NCI-H748 (cell line): ENCODE results near the gene ATAD3B.
A peak's percentile ranks its signal among the peaks of the same experiment; 100 is the strongest.
"Not testable (repeated sequence)": the region's sequence is repeated elsewhere in the genome, so short reads cannot be mapped to it uniquely, and the experiment has no call there.

Source experiments
- DNase-seq: peaks from one replicate; lab custom pipeline; 2025; ENCODE audit not compliant: unreplicated experiment; lab: John Stamatoyannopoulos, UW

The ATAD3B gene

GRCh38 chr1:1477206-1477605 is 5.6 kb downstream of the ATAD3B start:
- no peak for DNase-seq

DNA sequence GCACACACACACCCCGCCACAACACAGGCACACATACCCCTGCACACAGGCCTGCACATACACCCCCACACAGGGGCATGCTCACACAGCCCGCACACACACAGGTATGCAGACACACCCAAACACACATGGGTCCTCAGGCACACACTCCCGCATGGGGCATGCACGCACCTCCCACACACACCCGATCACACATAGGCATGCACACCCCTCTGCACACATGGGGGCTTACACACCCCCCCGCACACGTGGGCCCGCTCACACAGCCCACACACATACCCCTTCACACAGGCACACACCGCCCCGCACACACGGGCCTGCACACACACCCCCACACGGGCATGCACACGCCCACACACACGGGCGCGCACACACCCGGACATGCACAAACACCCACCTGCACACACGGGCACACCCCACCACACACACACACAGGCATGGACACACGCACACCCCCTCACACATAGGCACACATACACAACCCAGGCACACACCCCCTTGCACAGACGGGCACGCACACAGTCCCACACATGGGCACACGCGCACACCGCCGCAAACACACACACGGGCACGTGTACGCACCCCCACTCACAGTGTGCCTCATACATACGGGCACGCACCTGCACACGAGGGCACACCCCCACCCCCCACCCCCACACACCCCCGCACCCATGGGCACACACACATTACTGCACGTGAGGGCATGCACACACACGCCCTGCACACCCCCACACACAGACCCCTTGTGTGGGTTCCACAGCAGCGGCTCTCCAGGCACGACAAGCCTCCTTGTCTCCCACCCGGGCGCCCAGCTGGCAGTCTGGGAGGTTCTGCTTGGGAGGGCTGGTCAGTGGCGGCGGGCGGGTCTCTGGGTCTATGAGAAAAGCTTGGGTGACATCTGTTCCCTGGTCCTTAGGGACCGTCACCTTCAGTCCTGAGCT is 8.3 kb downstream of the ATAD3B start:
- no peak for DNase-seq

DNA sequence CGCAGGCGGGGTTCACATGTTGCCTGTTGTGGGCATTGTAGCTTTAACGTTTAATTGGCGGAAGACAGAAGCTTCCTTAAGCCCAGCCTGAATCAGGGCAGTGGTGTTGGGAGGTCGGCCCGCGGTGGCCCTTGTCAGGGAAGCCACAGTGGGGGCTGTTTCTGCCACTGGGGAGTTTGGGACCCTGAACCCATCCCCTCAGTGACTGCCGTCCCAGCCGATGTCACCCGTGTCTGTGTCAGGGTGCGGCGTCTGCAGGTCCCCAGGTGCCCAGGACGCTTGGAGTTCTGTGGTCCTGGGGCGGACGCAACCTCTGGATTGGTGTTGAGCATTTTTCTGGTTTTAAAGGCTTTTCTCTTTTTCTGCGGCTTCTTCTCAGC is 8.9 kb downstream of the ATAD3B start:
- not testable (repeated sequence) for DNase-seq

GRCh38 chr1:1481811-1482210 is 10.2 kb downstream of the ATAD3B start:
- DNase-seq = not testable (repeated sequence)

- DNase-seq = no peak
Measured at GRCh38 chr1:1482856-1483255, 11.3 kb downstream of the ATAD3B start.

DNA sequence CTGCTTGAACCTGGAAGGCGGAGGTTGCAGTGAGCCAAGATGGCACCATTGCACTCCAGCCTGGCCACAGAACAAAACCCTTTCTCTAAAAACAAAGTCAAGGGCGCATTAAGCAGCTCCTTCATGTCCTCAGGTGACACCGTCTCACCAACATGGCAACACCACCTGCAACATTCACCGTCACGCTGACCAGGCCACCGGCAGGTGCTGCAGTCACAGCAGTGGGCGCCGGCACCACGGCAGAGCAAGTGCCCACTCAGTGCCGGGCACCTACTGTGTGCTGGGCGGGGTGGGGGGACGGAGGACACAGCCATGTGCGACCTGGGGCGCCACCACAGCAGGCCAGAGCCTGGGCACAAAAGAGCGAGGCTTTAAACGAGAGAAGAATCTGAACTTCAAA is 12.1 kb downstream of the ATAD3B start:
- DNase-seq = no peak

DNA sequence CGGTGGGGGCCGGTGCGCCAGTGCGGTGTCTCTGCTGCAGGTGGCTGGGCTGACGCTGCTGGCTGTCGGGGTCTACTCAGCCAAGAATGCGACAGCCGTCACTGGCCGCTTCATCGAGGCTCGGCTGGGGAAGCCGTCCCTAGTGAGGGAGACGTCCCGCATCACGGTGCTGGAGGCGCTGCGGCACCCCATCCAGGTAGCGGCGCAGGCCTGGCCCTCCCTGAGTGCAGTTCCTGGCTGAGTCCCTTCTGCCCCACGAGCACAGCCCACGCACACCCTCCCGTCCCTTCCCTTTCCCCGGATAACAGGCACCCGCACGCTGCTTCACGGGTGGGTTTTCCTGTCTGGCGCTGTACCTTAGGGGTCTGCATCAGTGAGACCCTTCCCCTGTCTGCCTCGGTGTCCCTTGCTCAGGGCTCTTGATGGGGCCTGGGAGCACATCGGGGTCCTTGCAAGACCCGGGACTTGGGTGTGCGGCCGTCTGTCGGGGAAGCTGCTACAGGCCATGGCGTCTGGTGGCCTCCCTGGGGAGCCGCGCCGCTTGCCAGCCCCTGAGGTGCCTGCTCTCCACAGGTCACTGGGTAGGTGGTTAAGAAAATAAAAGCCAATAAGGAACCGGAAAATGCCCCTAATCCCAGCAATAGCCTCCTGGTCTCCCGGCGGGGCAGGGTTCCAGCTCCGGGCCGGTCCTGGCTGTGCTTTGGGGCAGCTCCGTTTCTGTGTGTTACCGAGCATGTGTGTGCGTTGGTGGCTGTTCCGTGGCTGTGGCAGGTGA is 13.6 kb downstream of the ATAD3B start:
- DNase-seq = not testable (repeated sequence)

- DNase-seq = not testable (repeated sequence)
Measured at GRCh38 chr1:1485755-1486317, 14.3 kb downstream of the ATAD3B start.

DNA sequence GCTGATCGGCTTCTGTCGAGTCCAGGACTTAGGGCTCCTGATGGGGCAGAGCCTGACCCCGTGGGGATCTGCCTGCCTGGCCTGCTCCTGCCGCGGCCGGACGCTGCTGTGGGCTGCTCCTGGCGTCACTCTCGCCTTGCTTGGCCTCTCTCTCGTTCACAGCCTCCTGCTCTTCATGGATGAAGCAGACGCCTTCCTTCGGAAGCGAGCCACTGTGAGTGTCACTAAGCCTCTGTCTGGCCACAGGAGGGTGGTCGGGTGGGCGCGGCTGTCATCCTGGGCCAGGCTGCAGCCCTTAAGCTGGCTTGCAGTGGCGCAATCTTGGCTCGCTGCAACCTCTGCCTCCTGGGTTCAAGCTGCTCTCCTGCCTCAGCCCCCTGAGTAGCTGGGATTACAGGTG is 16.1 kb downstream of the ATAD3B start:
- no peak for DNase-seq

DNA sequence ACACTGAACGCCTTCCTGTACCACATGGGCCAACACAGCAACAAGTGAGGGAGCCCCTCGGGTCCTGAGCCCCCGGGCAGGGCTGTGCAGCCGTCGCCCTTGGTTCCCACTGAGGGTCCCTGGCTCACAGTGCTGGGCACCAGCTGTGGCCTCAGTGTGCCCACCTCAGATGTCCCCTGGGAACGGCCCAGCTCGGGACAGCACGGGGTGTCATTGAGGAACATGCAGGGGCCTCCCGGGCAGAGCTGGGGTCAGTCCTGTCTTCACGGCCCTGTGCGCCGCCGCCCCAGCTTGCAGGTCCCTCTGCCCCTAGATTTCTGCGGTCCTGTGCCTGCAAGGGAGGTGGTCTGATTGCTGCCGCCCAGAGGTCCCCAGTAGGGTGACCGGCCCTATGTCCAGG is 17.7 kb downstream of the ATAD3B start:
- DNase-seq = no peak

DNA sequence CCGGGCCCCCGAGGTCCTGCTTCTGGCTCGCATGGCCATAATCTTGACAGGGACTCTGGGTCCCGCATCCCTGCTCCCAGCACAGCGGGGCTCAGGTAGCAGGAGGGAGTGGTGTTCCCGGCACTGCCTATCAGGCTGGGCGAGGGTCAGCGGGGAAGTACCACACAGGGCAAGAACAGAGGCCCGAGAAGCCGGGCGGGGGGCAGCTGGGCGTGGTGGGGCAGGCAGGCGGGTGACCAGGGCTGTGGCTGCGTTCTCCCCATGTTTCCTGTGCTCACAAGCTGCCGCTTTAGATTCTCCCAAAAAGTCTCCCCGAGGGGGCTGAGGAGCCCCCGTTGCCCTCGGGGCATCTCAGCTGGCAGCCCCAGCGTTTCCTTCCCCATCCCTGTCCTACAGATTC is 18.3 kb downstream of the ATAD3B start:
- DNase-seq = no peak

DNA sequence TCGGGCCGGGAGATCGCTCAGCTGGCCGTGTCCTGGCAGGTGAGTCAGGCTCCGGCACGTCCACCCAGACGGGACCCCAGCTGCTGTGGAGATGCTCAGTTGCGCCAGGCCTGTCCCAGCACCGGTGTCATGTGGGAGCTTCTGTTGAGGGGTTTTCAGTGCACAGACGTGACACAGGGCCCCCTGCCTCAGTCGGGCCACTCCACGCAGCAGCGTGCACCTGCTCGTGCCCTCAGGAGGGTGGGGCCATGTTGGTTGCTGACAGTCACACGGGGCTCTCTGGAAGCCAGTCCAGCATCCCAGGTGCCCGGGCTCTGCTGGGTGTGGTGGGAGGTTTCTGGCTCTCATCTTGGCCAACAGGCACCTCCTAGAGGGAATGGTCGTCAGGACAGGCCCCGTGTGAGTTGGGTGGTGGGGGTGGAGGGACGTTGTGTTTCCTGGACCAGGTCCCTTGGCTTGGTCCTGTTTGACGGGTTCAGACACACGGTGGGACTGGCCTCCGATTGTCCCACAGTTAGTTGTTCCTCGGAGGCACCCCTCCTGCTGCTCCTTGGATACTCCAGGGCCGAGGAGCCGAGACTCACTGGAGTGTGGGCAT is 19.2 kb downstream of the ATAD3B start:
- DNase-seq = no peak

- no peak for DNase-seq
Measured at GRCh38 chr1:1491601-1492000, 20.0 kb downstream of the ATAD3B start.

GRCh38 chr1:1494311-1494710 is 22.7 kb downstream of the ATAD3B start:
- DNase-seq = not testable (repeated sequence)

DNA sequence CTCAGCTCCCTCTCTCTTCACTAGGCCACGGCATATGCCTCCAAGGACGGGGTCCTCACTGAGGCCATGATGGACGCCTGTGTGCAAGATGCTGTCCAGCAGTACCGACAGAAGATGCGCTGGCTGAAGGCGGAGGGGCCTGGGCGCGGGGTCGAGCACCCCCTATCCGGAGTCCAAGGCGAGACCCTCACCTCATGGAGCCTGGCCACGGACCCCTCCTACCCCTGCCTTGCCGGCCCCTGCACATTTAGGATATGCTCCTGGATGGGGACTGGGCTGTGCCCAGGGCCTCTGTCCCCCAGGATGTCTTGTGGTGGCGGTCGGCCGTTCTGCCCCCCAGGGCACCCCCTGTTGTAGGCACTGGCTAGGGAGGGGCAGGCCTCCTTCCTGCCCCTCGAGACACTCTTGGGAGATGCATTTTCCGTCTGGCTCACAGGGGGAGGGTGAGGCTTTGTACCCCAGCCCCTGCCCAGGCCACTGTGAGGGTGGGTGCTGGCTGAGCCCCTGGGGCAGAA is 24.0 kb downstream of the ATAD3B start:
- not testable (repeated sequence) for DNase-seq

GRCh38 chr1:1504777-1505365 is 33.3 kb downstream of the ATAD3B start:
- DNase-seq = peak; percentile 60

DNA sequence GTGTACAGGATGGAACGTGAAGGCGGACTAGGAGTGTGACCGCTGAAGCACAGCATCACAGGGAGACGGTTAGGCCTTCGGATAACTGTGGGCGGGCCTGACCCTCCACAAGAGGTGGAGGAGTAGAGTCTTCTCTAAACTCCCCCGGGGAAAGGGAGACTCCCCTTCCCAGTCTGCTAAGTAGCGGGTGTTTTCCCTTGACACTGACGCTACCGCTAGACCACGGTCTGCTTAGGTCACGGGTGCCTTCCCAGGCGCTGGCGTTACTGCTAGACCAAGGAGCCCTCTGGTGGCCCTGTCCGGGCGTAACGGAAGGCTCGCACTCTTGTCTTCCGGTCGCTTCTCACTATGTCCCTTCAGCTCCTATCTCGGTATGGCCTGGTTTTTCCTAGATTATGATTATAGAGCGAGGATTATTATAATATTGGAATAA is 33.8 kb downstream of the ATAD3B start:
- DNase-seq = peak; percentile 2

- DNase-seq = not testable (repeated sequence)
Measured at GRCh38 chr1:1505801-1506200, 34.2 kb downstream of the ATAD3B start.

DNA sequence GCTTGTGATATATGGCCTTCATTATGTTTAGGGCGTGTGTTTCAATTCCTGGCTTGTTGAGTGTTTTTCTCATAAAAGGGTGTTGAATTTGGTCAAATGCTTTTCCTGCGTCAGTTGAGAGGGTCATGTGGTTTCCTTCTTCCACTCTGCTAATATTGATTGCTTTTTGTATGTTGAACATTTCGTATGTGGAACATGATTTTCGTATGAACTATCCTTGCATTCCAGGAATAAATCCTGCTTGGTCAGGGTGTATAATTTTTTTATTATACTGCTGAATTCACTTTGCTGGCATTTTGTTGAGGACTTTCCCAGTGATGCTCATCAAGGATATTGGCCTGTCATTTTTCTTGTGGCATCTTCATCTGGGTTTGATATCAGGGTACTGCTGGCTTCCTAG is 35.7 kb downstream of the ATAD3B start:
- no peak for DNase-seq

- DNase-seq = not testable (repeated sequence)
Measured at GRCh38 chr1:1508775-1509464, 37.4 kb downstream of the ATAD3B start.
